Retina (tissue), 1 donor: ENCODE results near the gene GALNT7.
"Not testable (repeated sequence)": the region's sequence is repeated elsewhere in the genome, so short reads cannot be mapped to it uniquely, and the experiment has no call there.

Experiments
- DNase-seq: peaks from one replicate; pipeline ENCODE4 v3.0.0-alpha.2; 2016

Gene GALNT7

GRCh38 chr4:173200103-173200884 lies 31.7 kb downstream of the GALNT7 start:
- DNase-seq: no peak

GRCh38 chr4:173202395-173202794 lies 33.8 kb downstream of the GALNT7 start:
- DNase-seq: no peak

GRCh38 chr4:173205656-173206055 lies 37.0 kb downstream of the GALNT7 start:
- no peak for DNase-seq

DNA sequence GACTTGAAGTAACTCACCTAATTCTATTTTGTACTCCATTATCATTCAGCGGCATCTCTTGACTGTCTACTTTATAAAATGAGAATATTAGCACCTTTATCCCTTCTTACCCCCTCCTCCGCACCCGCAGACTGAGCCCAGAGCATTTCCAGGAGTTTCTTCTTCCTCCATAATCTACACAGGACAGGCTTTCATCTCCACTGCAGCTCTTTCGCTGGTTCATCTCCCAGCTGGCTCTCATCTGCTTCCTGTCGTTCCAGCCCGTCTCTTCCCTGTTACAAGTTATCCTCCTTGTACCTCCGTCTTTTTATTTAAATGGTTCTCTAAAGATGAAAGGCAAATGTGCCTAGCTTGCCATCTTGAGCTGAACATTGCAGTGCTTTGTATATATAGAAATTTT lies 39.8 kb downstream of the GALNT7 start:
- DNase-seq: no peak

GRCh38 chr4:173211222-173211621 lies 42.6 kb downstream of the GALNT7 start:
- no peak for DNase-seq

- no peak for DNase-seq
Measured at GRCh38 chr4:173211838-173212237, 43.2 kb downstream of the GALNT7 start.

DNA sequence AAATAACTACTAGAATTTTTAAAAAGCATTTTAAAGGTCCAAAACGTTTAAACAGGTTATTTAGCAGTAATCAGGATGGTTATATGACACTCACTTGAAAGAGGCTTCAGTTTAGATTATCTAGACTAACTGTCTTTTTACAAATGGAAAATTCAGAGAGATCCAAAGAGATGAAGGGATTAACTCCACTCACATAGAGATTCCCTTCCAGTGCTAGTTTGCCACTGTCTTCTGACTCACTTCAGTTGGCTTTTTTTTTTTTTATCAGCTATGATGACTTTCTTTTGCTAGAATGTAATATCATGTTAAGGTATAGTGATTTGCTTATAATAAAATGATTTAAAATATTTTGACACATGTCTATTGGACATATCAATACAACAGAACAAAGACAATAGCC lies 43.8 kb downstream of the GALNT7 start:
- no peak for DNase-seq

DNA sequence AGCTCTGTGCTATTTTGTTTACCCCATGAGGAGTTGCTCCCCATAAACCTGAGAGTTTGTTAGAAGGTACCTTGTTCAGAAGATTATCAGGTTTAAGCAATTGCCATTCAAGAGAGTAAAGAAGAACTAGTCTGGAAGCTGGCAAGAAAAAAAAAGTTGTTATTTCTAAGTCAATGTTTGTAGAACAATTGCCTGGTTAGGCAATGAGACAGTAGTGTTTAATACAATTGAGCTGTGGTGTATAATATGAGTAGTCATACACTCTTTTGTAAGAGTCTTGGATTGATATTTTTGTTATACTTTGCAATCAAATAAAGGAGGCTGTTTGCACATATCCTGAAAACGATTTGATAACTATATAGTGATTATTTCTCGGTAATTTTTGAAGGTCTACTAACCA lies 44.7 kb downstream of the GALNT7 start:
- DNase-seq: no peak

- no peak for DNase-seq
Measured at GRCh38 chr4:173214231-173214630, 45.6 kb downstream of the GALNT7 start.

DNA sequence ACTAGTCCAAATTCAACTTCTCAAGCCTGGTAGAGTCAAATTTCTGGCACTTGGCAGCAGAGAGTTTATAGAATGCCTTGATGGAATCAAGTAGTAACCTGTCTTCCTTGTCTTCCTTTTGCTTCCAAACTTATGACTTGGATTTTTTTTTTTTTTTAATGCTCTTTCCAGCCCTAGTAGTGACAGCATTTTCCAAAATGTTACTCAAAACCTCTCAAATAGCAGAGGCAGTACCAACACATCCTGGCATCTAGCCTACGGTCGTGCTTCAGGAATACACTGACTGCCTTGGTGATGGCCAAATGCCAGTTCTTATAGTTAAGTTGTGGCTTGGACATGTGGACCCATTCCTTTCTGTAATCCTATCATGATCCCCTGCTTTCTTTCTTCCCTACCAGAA lies 46.0 kb downstream of the GALNT7 start:
- no peak for DNase-seq

DNA sequence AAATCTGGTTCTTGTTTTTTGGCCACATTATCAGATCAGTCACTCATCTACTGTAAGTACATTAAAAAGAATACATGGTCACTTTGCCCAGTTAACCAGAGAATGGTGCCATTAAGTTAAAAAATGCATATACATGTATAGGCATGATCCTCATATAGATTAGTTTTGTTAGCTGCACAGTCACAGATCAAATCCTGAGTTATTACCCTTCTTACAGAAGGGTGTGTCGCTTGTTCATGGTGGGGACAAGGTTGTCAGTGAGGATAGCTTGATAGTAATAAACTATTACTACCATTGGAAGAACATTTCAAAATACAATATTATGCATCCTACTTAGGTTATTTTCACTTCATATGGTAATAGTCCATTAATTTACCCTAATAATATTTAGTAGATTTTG lies 48.5 kb downstream of the GALNT7 start:
- DNase-seq: no peak

- DNase-seq: no peak
Measured at GRCh38 chr4:173217727-173218126, 49.1 kb downstream of the GALNT7 start.

- DNase-seq: no peak
Measured at GRCh38 chr4:173218411-173219125, 50.0 kb downstream of the GALNT7 start.

GRCh38 chr4:173219126-173219437 lies 50.5 kb downstream of the GALNT7 start:
- DNase-seq: not testable (repeated sequence)

- DNase-seq: no peak
Measured at GRCh38 chr4:173223743-173224142, 55.1 kb downstream of the GALNT7 start.

DNA sequence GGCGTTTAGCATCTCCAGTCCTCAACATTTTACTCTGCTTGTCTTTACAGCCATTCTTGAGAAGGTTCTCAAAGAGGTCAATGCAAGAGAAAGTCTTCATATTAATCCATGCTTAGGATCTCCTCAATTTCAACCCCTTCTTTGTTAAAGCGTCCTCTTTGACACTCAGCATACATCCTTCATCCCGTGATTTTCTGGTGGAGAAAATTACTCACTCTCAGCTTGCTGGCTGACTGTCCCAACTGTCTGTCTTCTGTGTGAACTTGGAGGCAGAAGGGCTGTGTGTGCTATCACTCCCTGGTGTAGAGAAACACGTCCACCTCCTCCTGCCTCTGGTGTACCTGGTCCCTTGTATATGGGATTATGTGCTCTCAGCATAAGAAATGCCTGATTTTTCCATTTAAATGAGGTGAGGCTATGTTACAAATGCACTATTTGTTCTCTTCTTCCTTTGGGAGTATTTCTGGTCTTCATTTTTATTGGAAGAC lies 57.8 kb downstream of the GALNT7 start:
- no peak for DNase-seq

DNA sequence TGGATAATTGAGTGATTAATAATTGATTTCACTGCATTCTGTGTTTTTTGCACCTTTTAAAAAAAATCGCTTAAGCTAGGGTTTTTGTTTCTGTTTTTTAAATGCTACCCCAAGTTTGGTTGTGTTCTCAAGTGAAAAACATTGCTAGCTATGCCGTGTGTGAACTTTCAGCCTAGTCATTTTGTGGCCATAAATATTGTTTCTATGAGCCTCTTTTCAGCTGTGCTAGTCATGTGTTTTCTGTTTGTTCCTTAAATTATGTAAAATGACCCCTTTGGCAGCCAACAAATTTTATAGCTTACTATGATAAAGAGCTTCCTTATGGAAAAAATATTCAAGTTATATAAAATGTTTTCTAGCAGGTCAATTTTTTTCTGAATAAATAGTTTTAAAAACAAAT lies 59.1 kb downstream of the GALNT7 start:
- no peak for DNase-seq

DNA sequence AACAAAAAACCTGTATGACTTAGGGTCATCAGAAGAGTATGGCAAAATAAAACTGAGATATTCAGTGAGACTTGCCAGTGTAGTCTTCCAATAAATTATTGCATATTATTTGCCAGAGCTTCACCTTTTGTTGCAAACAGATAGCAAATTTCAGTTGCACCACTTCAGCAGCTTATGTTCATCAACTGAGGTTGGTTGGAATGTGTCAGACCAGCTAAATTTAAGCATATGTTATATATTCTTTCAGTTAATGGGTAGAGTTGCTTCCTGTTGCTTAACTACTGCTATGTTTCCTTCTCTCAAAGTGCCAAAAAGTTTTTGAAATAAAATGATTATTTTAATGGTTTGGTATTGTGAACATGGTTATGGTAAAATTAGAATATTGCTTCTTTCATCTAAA lies 61.5 kb downstream of the GALNT7 start:
- DNase-seq: no peak

DNA sequence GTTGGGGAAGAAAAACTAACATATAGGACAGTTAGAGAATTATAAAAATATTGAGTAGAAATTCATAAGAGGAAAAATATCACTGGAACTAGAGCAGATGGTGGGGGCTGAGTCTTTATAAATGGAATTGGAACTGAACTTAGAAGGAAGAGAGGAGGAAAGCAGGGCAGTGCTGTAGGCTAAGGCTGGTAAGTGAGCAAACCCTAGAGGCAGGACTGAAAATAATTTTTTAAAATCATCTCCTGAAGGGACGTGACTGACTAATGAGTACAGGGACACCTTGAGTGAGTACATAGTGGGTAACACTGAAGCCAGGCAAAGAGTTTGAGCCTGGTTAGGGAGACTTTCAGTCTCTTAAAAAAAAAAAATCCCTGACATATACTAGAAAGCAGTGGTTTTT lies 63.3 kb downstream of the GALNT7 start:
- DNase-seq: no peak

DNA sequence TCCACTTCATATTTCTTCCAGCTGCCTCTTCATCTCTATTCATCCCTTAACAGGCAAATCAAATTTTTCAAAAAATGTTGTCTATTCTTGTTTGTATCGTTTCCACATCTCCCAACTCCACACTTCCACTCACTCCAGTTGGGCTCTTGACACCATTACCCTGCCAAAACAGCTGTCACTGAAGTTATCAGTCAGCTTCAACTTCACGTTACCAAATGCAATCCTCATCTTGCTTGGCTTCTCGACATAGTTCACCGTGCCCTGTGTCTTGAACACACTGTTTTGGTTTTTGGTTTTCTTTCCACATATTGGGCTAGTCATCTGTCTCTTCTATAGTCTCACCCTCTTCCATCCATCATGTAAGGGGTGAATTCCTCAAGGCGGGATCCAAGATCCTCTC lies 65.2 kb downstream of the GALNT7 start:
- no peak for DNase-seq

GRCh38 chr4:173235050-173235449 lies 66.4 kb downstream of the GALNT7 start:
- no peak for DNase-seq

DNA sequence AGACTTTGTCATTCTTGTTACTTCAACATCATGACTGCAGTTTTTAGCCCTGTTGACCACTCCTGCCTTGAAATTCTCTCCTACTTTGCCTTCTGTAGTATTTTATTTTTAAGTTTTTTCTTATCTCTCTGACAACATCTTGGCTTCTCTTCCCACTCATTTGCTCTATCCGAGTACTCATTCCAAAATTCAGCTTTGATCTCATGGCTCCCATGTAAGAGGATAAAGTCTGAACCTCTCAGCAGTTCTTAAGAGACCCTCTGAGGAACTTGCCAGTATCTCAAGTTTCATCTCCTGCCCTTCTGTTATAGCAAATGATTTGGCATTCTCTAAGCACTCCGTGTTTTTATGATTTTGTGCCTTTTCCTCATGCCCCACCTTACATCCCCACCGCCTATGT lies 67.7 kb downstream of the GALNT7 start:
- no peak for DNase-seq

- peak; percentile 28 for DNase-seq
Measured at GRCh38 chr4:173237152-173237551, 68.5 kb downstream of the GALNT7 start.

DNA sequence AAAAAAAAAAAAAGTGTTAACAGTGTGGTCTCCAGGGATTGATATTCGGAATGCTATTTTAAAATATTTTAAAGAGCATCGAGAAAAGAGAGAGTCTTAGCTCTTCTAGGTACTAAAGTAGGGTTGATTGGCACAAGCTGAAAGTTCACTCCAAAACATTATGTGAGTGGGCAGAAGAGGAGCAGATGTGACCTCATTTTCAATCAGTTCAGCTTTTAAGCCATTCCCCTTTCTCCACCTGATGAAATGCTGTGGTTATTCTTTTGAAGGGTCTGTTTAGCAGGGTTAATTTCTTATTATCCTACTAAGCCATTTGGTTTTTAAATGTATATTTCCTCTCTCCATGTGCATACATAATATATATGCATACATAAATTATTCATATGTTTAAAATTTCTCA lies 69.2 kb downstream of the GALNT7 start:
- DNase-seq: peak; percentile 36

DNA sequence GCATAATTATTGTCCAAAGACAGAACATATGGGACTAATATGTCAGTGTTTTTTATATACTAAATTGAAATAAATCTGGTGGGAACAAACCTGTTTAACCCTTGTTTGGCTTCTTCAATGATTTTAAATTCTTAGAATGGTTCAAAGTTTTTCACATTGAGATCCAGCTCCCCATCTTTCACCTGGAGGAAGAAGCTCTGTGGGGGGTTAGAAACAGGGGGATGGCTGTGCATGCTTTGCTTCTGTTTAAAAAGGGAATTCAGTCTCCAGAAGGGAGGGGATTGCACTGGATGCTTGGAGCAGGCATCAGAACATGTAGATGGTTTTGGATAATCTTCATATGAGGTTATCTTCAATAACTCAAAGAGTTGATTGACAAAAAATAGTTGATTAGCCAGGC lies 72.1 kb downstream of the GALNT7 start:
- DNase-seq: no peak
